ENCODE measurements around the gene BANF1. TPM values are rescaled to one million over a fixed set of nuclear protein-coding genes. Genes with fewer than 3 reads are reported as not detected.

BANF1 gene
- total and polyA plus RNA-seq, 10 of the 15 experiments (the other 5 are each of a cell fraction or from before 2014, with no cell fraction given) = 99.0 to 574 (median 297) TPM

DNA sequence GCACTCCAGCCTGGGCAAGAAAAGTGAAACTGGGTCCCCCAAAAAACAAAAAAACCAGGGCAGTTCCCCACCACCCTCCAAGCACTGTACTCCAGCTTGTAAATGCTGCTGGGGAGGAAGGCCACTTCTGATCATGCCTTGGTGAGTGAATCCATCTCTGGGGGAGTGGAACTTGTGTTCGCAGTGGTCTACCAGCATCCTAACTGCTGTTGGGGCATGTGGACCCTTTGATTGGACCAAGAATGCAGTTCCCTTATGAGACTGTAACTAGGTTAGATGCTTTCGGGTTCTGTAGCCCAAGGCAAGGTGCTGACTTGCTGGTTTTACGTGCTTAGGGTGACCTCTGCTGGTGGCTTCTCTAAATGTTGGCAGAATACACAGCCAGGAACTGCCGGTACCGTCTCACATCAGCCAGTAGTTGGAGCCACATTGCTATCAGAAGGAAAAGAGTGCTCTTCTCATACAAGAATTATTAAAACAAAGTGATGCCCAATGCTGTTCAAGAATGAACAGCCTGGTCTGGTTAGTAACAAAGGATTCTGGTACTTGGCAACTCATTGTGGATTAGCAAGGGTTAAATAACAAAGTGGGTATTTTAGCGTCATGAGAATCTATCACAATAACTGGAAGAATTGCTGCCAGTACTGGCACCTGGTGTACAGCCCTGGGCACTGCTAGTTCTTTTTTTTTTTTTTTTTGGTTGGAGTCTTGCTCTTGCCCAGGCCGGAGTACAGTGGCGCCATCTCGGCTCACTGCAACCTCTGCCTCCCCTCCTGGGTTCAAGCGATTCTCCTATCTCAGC lies 13.3 kb upstream of the BANF1 start (continued):
- TF ChIP-seq PRDM15 (CRISPR knock-in tag; IDR thresholded peaks at IDR 0.05) = no peak
- TF ChIP-seq TCF12 (IDR thresholded peaks at IDR 0.05; ENCODE audit: low read depth, low read length) = no peak
- TF ChIP-seq CHD4 (IDR thresholded peaks at IDR 0.05) = no peak
- TF ChIP-seq ETV6 (conservative IDR thresholded peaks at IDR 0.05 in 1 of 2, IDR thresholded peaks at IDR 0.05 in 1 of 2; ENCODE audit: borderline replicate concordance in 1 of 2, low read depth in 1 of 2) = no peak
- peak; percentile 94 for TF ChIP-seq RAD21 (IDR thresholded peaks at IDR 0.05; ENCODE audit: insufficient read depth, low read depth, low read length)
- TF ChIP-seq ZNF687 (IDR thresholded peaks at IDR 0.05) = no peak
- no peak for TF ChIP-seq ZNF24 (IDR thresholded peaks at IDR 0.05)
- TF ChIP-seq PBX3 (IDR thresholded peaks at IDR 0.05; ENCODE audit: insufficient replicate concordance, low read depth, low read length) = no peak
- no peak for TF ChIP-seq MTA2 (IDR thresholded peaks at IDR 0.05; ENCODE audit: low read depth)
- TF ChIP-seq EZH2 (IDR thresholded peaks at IDR 0.05; ENCODE audit: borderline replicate concordance, control insufficient read depth, low read depth, low read length) = no peak
- no peak for TF ChIP-seq JUND (IDR thresholded peaks at IDR 0.05; ENCODE audit: low read depth, low read length)
- TF ChIP-seq SPI1 (IDR thresholded peaks at IDR 0.05; ENCODE audit: borderline replicate concordance, insufficient read depth, low read depth, low read length) = peak; percentile 25; the same call in 1 of the 2 replicates
- peak; percentile 93 for TF ChIP-seq SMC3 (IDR thresholded peaks at IDR 0.05; ENCODE audit: borderline replicate concordance, low read length)
- TF ChIP-seq CBFB (IDR thresholded peaks at IDR 0.05; ENCODE audit: low read depth) = no peak
- TF ChIP-seq PML (IDR thresholded peaks at IDR 0.05; ENCODE audit: low read length) = no peak
- no peak for TF ChIP-seq PAX8 (IDR thresholded peaks at IDR 0.05)
- TF ChIP-seq IKZF2 (IDR thresholded peaks at IDR 0.05) = no peak
- peak; percentile 51; the same call in 1 of the 2 replicates for TF ChIP-seq FOXM1 (IDR thresholded peaks at IDR 0.05; ENCODE audit: low read depth, low read length)
